GM19468 (cell line): ENCODE measurements around the gene HEXD.
"Not testable (repeated sequence)": the region's sequence is repeated elsewhere in the genome, so short reads cannot be mapped to it uniquely, and the experiment has no call there.

Experiments
- ATAC-seq: cut with Tn5 transposase; IDR thresholded peaks from one replicate; pipeline ENCODE4 v1.9.1; 2021; ENCODE audit warnings: mild to moderate bottlenecking, moderate library complexity, moderate number of reproducible peaks; ENCODE audit not compliant: unreplicated experiment; ENCODE audit errors: extremely low read depth

The HEXD gene

GRCh38 chr17:82382220-82382932 lies 35.8 kb upstream of the HEXD start:
- not testable (repeated sequence) for ATAC-seq

- ATAC-seq = no peak
Measured at GRCh38 chr17:82382933-82383255, 35.3 kb upstream of the HEXD start.

- no peak for ATAC-seq
Measured at GRCh38 chr17:82383411-82383810, 34.7 kb upstream of the HEXD start.

GRCh38 chr17:82384051-82384729 lies 34.0 kb upstream of the HEXD start:
- ATAC-seq = no peak

- ATAC-seq = no peak
Measured at GRCh38 chr17:82384730-82385481, 33.2 kb upstream of the HEXD start.

- no peak for ATAC-seq
Measured at GRCh38 chr17:82385559-82386254, 32.4 kb upstream of the HEXD start.

GRCh38 chr17:82386255-82386831 lies 31.8 kb upstream of the HEXD start:
- no peak for ATAC-seq

- no peak for ATAC-seq
Measured at GRCh38 chr17:82386881-82387704, 31.1 kb upstream of the HEXD start.

- no peak for ATAC-seq
Measured at GRCh38 chr17:82387705-82388106, 30.4 kb upstream of the HEXD start.

GRCh38 chr17:82388223-82388921 lies 29.8 kb upstream of the HEXD start:
- no peak for ATAC-seq

- no peak for ATAC-seq
Measured at GRCh38 chr17:82388922-82389283, 29.2 kb upstream of the HEXD start.

- no peak for ATAC-seq
Measured at GRCh38 chr17:82389379-82389778, 28.8 kb upstream of the HEXD start.

GRCh38 chr17:82390015-82390859 lies 27.9 kb upstream of the HEXD start:
- ATAC-seq = no peak

GRCh38 chr17:82390860-82391435 lies 27.2 kb upstream of the HEXD start:
- ATAC-seq = no peak

GRCh38 chr17:82391496-82392066 lies 26.6 kb upstream of the HEXD start:
- no peak for ATAC-seq

- ATAC-seq = no peak
Measured at GRCh38 chr17:82392209-82392920, 25.8 kb upstream of the HEXD start.

- no peak for ATAC-seq
Measured at GRCh38 chr17:82392941-82393340, 25.2 kb upstream of the HEXD start.
